PC-3 (cell line): ENCODE data around the gene PDZD2.
"Not testable (repeated sequence)": the region's sequence is repeated elsewhere in the genome, so short reads cannot be mapped to it uniquely, and the experiment has no call there.

Source experiments
- CTCF ChIP-seq: fragments of 300-600 bp; sonication (generic); conservative IDR thresholded peaks from 2 replicates; pipeline ENCODE4 v1.5.1; 2017; ENCODE audit warnings: antibody characterized with exemption, low read depth, mild to moderate bottlenecking, low read length
- EZH2 ChIP-seq: fragments of 300-600 bp; sonication (generic); IDR thresholded peaks from one replicate; pipeline ENCODE4 v1.6.1; 2017; ENCODE audit warnings: antibody characterized with exemption, mild to moderate bottlenecking, low read length; ENCODE audit not compliant: unreplicated experiment
- EZH2phosphoT487 ChIP-seq: fragments of 300-600 bp; sonication (generic); IDR thresholded peaks from 2 replicates; pipeline ENCODE4 v1.6.1; 2018; ENCODE audit warnings: mild to moderate bottlenecking, antibody characterized with exemption, low read length, borderline replicate concordance

DNA sequence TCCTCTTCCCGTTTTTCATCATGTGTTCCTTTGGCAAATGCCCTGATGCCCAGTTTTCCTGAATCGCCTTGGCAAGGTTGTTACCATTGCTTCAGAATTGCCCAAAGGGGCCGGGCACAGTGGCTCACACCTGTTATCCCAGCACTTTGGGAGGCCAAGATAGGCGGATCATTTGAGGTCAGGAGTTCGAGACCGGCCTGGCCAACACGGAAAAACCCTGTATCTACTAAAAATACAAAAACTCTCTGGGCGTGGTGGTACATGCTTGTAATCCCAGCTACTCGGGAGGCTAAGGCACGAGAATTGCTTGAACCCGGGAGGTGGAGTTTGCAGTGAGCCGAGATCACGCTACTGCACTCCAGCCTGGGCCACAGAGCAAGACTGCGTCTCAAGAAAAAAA is 125.8 kb downstream of the PDZD2 start:
- TF ChIP-seq CTCF, EZH2, EZH2phosphoT487: not testable (repeated sequence)
